ENCODE results near the gene TSPAN9.
A peak's percentile ranks its signal among the peaks of the same experiment; 100 is the strongest.

The TSPAN9 gene

GRCh38 chr12:3078086-3078820 is 1.1 kb downstream of the TSPAN9 start:
- DNase-seq: peak; percentile 66

DNA sequence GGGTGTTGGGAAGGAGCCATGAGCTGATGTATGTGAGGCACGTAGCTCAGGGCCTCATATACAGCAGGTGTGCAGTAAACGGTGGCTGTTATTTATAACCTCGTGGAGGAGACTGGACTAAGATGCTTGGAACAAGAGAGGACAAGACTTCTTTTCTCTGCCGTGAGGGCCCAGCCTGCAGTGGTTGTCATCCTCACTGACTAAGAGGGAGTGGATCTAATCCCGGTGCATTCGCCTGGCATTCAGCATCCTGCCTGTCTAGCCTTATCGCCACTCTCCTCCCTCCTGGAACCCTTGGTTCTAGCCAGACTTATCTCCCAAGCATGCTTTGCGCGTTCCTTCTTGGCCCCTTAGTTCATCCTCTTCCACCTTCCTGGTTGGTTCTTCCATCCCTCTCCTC is 3.9 kb downstream of the TSPAN9 start:
- no peak for DNase-seq

DNA sequence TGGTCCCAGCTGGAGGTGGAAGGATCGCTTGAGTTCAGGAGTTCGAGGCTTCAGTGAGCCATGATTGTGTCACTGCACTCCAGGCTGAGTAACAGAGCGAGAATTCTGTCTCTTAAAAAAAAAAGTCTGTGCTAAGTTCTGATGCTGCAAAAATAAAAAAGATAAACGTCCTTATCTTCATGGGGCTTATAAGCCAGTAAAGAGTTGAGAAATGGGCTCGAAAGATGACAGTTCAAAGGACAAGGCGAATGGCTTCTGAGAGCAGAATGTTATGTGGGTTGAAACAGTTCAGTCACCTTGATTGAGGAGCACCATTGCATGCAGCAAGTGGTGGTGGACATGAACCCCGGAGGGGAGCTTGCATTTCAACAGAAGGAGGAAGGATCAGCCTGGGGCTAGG is 4.7 kb downstream of the TSPAN9 start:
- DNase-seq: no peak

- DNase-seq: no peak
Measured at GRCh38 chr12:3083241-3083920, 6.2 kb downstream of the TSPAN9 start.

DNA sequence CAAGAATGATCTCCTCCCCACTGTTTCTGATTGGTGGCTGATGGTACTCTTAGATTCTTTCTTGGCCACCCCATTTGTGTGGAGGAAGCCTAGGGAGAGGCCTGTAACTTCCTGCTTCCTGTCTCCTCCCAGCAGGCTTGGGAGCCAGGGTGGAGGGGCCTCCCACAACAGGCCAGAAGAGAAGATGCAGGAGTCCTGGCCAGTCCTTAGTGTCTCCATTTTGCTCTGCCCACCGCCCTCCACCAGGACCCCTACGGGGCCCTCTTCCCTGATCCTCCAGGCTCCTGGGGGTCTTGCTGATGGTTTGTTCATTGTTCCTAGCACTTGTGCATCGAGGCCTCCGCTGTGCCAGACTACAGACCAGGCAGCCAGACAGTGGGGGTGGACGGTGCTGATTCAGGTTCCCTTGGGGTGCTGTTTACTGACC is 6.8 kb downstream of the TSPAN9 start:
- DNase-seq: no peak

DNA sequence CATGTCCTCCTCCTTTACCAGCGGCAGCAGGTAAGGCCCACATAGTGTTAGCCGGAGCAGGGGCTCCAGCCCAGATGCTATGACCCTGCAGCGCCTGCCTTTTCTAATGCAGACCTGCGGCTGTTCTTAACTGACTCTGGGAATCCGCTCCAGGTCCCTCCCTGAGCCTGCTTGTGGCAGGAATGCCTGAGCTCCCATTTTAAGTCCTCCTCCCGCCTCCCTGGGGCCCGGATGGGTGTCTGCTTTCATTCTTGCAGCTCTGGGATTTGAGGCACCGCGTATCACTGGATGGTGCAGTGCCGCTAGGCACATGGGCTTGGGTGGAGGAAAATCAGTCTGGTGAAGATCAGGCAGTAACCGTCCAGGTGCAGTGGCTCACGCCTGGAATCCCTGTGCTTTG is 7.6 kb downstream of the TSPAN9 start:
- DNase-seq: peak; percentile 90

GRCh38 chr12:3085341-3086139 is 8.4 kb downstream of the TSPAN9 start:
- DNase-seq: no peak

DNA sequence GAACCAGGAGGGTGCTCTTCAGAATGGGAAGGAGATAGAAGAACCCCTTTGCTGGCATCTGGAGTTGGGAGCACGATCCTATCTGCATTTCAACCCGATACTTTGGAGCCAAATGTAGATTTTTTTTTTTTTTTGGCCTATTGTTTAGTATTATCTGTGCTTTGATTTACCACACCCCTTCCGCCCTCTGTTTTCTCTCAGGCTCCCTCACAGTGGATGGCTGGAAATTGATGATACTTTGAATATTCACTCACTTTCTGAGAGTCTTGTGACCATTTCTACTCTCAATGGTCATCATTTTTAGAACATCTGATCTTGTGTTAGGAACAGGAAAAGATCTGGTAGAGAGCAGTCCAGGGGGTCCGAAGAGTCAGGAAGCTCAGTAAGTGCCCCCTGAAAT is 9.0 kb downstream of the TSPAN9 start:
- DNase-seq: no peak

DNA sequence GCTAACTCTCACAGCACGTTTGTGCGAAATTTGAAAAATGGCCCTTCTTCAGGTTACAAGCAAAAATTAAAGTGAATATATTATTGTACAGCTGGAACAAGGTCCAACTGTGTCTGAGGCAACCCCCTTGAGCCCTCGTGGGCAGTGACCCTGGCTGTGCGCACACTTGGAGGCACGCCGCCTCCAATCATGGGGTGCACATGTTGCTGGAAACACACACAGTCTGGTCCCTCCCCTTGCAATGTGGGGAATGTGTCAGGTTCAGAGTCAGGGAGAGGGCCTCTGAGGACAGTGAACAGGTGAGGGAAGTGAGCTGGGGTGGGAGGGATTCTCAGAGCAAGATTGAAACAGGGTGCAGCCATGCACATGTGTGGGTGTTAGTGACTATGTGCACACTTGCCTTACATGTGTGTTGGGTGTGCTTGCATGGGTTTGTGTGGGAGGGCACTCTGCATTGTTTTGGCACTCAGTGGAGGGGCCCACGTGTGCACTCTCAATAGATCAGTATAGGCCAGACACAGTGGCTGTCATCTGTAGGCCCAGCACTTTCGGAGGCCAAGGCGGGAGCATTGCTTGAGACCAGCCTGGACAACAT is 9.6 kb downstream of the TSPAN9 start:
- no peak for DNase-seq

- peak; percentile 64 for DNase-seq
Measured at GRCh38 chr12:3087758-3088650, 10.8 kb downstream of the TSPAN9 start.

- no peak for DNase-seq
Measured at GRCh38 chr12:3089588-3089987, 12.4 kb downstream of the TSPAN9 start.

DNA sequence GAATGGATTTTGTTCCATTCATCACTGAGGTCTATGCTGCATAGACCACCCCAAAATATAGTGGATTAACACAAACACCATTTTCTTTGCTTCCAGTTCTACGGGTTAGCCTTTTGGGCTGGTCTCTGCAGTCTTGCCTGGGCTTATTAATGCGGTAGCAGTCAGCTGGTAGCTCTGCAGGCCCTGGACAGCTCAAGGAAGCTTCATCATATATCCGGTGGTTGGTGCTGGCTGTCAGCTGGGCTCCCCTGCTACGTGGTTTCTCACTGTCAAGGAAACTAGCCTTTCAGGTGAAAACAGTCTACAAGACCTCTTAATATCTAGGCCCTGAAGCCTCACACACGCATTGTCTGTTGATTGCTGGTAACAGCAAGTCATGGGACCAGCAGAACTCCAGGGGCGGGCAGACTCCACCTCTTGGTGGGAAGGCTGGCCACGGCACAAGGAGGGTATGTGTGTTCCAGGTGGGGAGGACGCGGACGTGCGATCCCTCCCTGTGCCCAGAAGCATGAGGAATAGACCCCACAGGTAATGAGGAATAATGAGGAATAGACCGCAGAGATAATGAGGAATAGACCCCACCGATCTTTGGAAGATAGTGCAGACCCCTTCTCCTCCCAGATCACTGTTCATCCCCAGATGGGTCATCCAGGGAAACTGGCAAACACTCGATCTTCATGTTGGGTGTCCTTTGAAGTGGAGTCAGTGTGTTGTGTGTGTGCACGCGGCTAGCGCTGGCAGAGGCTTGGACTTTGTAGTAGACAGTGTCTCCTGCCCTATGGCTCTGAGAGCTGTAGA is 13.3 kb downstream of the TSPAN9 start:
- DNase-seq: no peak

GRCh38 chr12:3091038-3091319 is 13.8 kb downstream of the TSPAN9 start:
- DNase-seq: no peak

GRCh38 chr12:3091382-3092241 is 14.4 kb downstream of the TSPAN9 start:
- DNase-seq: no peak

GRCh38 chr12:3092764-3093163 is 15.6 kb downstream of the TSPAN9 start:
- DNase-seq: no peak

- no peak for DNase-seq
Measured at GRCh38 chr12:3097186-3097804, 20.1 kb downstream of the TSPAN9 start.

GRCh38 chr12:3097836-3098235 is 20.7 kb downstream of the TSPAN9 start:
- no peak for DNase-seq

GRCh38 chr12:3098436-3098835 is 21.3 kb downstream of the TSPAN9 start:
- no peak for DNase-seq

GRCh38 chr12:3099146-3099545 is 22.0 kb downstream of the TSPAN9 start:
- DNase-seq: no peak

Data from islet precursor cell (in vitro differentiated cells).